Mucosa of gallbladder (tissue), 1 donor: ENCODE data around the gene CDKL1. TPM values are rescaled to one million over a fixed set of nuclear protein-coding genes. Genes with fewer than 3 reads are reported as not detected.
A peak's percentile ranks its signal among the peaks of the same experiment; 100 is the strongest.

Source experiments
- DNase-seq: peaks from one replicate; pipeline ENCODE4 v3.0.0-alpha.2; 2020; ENCODE audit warnings: low spot score
- total RNA-seq: library from RNA; stranded (reverse); gene quantifications from one replicate; pipeline ENCODE4 v1.2.1, GENCODE V29; 2021
- donor health status: DM: no; HTN: no; CAD: no.

CDKL1 gene
- 9.4 TPM for total RNA-seq

- peak; percentile 55 for DNase-seq
Measured at GRCh38 chr14:50396631-50397389, at the start of gene CDKL1. Gene CDKL1, minus strand, starts transcription at chr14:50396881. Its CDS starts 1,013 bp downstream, at chr14:50395868.

GRCh38 chr14:50434528-50434927, 37.8 kb upstream of the CDKL1 start:
- no peak for DNase-seq

- no peak for DNase-seq
Measured at GRCh38 chr14:50432131-50432530, 35.5 kb upstream of the CDKL1 start.

GRCh38 chr14:50425816-50426215, 29.1 kb upstream of the CDKL1 start:
- no peak for DNase-seq

GRCh38 chr14:50425105-50425504, 28.4 kb upstream of the CDKL1 start:
- DNase-seq: no peak

GRCh38 chr14:50423529-50423928, 26.8 kb upstream of the CDKL1 start:
- no peak for DNase-seq

GRCh38 chr14:50421499-50421898, 24.8 kb upstream of the CDKL1 start:
- DNase-seq: no peak

GRCh38 chr14:50417853-50418252, 21.2 kb upstream of the CDKL1 start:
- DNase-seq: no peak

- DNase-seq: no peak
Measured at GRCh38 chr14:50410921-50411320, 14.2 kb upstream of the CDKL1 start.

- no peak for DNase-seq
Measured at GRCh38 chr14:50410071-50410470, 13.4 kb upstream of the CDKL1 start.

GRCh38 chr14:50407111-50407812, 10.6 kb upstream of the CDKL1 start:
- DNase-seq: no peak

GRCh38 chr14:50403419-50403818, 6.7 kb upstream of the CDKL1 start:
- no peak for DNase-seq

- no peak for DNase-seq
Measured at GRCh38 chr14:50402965-50403364, 6.3 kb upstream of the CDKL1 start.

- DNase-seq: no peak
Measured at GRCh38 chr14:50400461-50400860, 3.8 kb upstream of the CDKL1 start.

- no peak for DNase-seq
Measured at GRCh38 chr14:50399251-50400032, 2.8 kb upstream of the CDKL1 start.

- DNase-seq: no peak
Measured at GRCh38 chr14:50398189-50398580, 1.5 kb upstream of the CDKL1 start.

- no peak for DNase-seq
Measured at GRCh38 chr14:50397390-50398188, 908 bp upstream of the CDKL1 start.

- no peak for DNase-seq
Measured at GRCh38 chr14:50395448-50395847, 1.2 kb downstream of the CDKL1 start.

- no peak for DNase-seq
Measured at GRCh38 chr14:50394713-50395112, 2.0 kb downstream of the CDKL1 start.

GRCh38 chr14:50389668-50390441, 6.8 kb downstream of the CDKL1 start:
- no peak for DNase-seq
